ENCODE results near the gene MARK1. TPM values are rescaled to one million over a fixed set of nuclear protein-coding genes. Genes with fewer than 3 reads are reported as not detected.

Gene MARK1
- total and polyA plus RNA-seq, 10 of the 15 experiments (the other 5 are each of a cell fraction or from before 2014, with no cell fraction given), result 0.02 to 0.67 (median 0.12) TPM; not detected in 6

DNA sequence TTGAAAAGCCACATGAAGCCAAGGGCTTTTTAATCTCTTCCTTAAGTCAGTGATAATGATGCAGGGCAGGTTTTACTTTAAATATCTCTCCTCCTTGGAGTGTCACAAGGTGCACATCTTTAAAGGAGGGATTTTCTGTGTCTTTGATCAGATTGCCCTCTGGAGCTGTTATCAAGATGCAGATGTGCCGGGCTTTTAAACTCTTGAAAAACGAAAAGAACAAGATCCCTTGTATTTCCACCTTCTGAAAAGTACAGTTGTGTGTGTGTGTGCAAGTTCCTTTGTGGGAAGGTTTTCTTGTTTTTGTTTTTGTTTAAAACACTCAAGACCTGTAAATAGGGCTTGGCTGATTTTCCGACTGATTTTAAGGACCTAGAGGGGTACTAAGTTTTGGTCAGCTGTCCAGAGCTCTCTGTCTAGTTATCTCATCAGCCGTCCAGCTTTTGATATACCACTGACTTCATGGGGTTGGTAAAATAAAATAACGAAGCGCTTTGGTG, 1.6 kb downstream of the MARK1 start:
- 75% methylated on average over 6 of the region's 6 CpGs for WGBS (ENCODE audit: insufficient coverage, insufficient replicate concordance, low lambda C conversion rate, missing lambda C conversion rate)
- no peak for TF ChIP-seq ESRRA (IDR thresholded peaks at IDR 0.05; ENCODE audit: low read length)
- TF ChIP-seq MEF2A (IDR thresholded peaks at IDR 0.05; ENCODE audit: insufficient read depth, low read depth, low read length), result no peak
- no peak for TF ChIP-seq RFX5 (IDR thresholded peaks at IDR 0.05; ENCODE audit: low read depth, low read length)
- TF ChIP-seq IRF4 (IDR thresholded peaks at IDR 0.05; ENCODE audit: low read depth, low read length), result no peak
- TF ChIP-seq RCOR1 (conservative IDR thresholded peaks at IDR 0.05; ENCODE audit: low read depth, low read length), result no peak
- TF ChIP-seq ZNF207 (IDR thresholded peaks at IDR 0.05; ENCODE audit: borderline replicate concordance), result no peak
- no peak for TF ChIP-seq SIN3A (IDR thresholded peaks at IDR 0.05; ENCODE audit: low read depth, low read length)
- no peak for TF ChIP-seq BCL11A (IDR thresholded peaks at IDR 0.05; ENCODE audit: low read depth, low read length)
- TF ChIP-seq SMC3 (IDR thresholded peaks at IDR 0.05; ENCODE audit: borderline replicate concordance, low read length), result no peak
- no peak for TF ChIP-seq JUNB (IDR thresholded peaks at IDR 0.05)
- no peak for TF ChIP-seq HDAC2 (IDR thresholded peaks at IDR 0.05)
- TF ChIP-seq, protein P1, sequence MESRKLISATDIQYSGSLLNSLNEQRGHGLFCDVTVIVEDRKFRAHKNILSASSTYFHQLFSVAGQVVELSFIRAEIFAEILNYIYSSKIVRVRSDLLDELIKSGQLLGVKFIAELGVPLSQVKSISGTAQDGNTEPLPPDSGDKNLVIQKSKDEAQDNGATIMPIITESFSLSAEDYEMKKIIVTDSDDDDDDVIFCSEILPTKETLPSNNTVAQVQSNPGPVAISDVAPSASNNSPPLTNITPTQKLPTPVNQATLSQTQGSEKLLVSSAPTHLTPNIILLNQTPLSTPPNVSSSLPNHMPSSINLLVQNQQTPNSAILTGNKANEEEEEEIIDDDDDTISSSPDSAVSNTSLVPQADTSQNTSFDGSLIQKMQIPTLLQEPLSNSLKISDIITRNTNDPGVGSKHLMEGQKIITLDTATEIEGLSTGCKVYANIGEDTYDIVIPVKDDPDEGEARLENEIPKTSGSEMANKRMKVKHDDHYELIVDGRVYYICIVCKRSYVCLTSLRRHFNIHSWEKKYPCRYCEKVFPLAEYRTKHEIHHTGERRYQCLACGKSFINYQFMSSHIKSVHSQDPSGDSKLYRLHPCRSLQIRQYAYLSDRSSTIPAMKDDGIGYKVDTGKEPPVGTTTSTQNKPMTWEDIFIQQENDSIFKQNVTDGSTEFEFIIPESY (IDR thresholded peaks at IDR 0.05), result no peak
- no peak for TF ChIP-seq GATAD2B (conservative IDR thresholded peaks at IDR 0.05; ENCODE audit: low read depth)
- no peak for TF ChIP-seq NR2F1 (conservative IDR thresholded peaks at IDR 0.05)
- TF ChIP-seq, protein P2, sequence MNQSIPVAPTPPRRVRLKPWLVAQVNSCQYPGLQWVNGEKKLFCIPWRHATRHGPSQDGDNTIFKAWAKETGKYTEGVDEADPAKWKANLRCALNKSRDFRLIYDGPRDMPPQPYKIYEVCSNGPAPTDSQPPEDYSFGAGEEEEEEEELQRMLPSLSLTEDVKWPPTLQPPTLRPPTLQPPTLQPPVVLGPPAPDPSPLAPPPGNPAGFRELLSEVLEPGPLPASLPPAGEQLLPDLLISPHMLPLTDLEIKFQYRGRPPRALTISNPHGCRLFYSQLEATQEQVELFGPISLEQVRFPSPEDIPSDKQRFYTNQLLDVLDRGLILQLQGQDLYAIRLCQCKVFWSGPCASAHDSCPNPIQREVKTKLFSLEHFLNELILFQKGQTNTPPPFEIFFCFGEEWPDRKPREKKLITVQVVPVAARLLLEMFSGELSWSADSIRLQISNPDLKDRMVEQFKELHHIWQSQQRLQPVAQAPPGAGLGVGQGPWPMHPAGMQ (IDR thresholded peaks at IDR 0.05; ENCODE audit: borderline replicate concordance), result no peak
- TF ChIP-seq KAT2A (conservative IDR thresholded peaks at IDR 0.05; ENCODE audit: control insufficient read depth, low read depth, low read length), result no peak
- no peak for TF ChIP-seq STAT1 (conservative IDR thresholded peaks at IDR 0.05)
- TF ChIP-seq, protein P3, sequence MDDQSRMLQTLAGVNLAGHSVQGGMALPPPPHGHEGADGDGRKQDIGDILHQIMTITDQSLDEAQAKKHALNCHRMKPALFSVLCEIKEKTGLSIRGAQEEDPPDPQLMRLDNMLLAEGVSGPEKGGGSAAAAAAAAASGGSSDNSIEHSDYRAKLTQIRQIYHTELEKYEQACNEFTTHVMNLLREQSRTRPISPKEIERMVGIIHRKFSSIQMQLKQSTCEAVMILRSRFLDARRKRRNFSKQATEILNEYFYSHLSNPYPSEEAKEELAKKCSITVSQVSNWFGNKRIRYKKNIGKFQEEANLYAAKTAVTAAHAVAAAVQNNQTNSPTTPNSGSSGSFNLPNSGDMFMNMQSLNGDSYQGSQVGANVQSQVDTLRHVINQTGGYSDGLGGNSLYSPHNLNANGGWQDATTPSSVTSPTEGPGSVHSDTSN (IDR thresholded peaks at IDR 0.05; ENCODE audit: insufficient replicate concordance, low read depth, low read length), result no peak
- TF ChIP-seq, protein P4, sequence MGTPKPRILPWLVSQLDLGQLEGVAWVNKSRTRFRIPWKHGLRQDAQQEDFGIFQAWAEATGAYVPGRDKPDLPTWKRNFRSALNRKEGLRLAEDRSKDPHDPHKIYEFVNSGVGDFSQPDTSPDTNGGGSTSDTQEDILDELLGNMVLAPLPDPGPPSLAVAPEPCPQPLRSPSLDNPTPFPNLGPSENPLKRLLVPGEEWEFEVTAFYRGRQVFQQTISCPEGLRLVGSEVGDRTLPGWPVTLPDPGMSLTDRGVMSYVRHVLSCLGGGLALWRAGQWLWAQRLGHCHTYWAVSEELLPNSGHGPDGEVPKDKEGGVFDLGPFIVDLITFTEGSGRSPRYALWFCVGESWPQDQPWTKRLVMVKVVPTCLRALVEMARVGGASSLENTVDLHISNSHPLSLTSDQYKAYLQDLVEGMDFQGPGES (IDR thresholded peaks at IDR 0.05), result no peak
- Histone ChIP-seq H3K4me1 (ENCODE audit: control insufficient read depth, insufficient read depth, low read length) (no peaks in the 10 kb centered on the region), H3K9me3 (replicated peaks; ENCODE audit: control insufficient read depth, insufficient read depth, low read length) (no peaks in the 10 kb centered on the region; the same call in 2 of the 3 replicates), H3K79me2 (ENCODE audit: control insufficient read depth, insufficient read depth, low read length) (no peaks in the 10 kb centered on the region), H3K9ac (ENCODE audit: control insufficient read depth, insufficient read depth, low read length) (no peak overlapping the region), H2AFZ (ENCODE audit: control insufficient read depth, low read depth, low read length) (no peak overlapping the region), H3K4me2 (ENCODE audit: control insufficient read depth, insufficient read depth) (no peak overlapping the region), H3K27ac (ENCODE audit: control insufficient read depth, insufficient read depth) (no peak overlapping the region), H3K27me3 (replicated peaks in 1 of 2; ENCODE audit: control insufficient read depth in 2 of 2, insufficient read depth in 2 of 2, low read length in 1 of 2) (peaks cover 8 to 25% of the 10 kb centered on the region in 2 experiments), H4K20me1 (ENCODE audit: control insufficient read depth, insufficient read depth) (no peaks in the 10 kb centered on the region), H3K36me3 (ENCODE audit: control insufficient read depth in 2 of 2, insufficient read depth in 2 of 2, low read length in 1 of 2) (no peaks in the 10 kb centered on the region), H3K4me3 (no peak overlapping the region)
- BruUV-seq (replicated peaks), result no TSS peak
- POLR2A ChIA-PET, result no interaction called here
- FAIRE-seq (no peak), ATAC-seq (no peak), DNase-seq (ENCODE audit: low read depth, low spot score) (no peak)
- RAD21 ChIA-PET (ENCODE audit: unreplicated experiment), result no interaction called here
- SMC1A ChIA-PET (ENCODE audit: uncharacterized antibody, unreplicated experiment), result no interaction called here
- CTCF ChIA-PET, result interaction anchor here (1.3 kb wide), 1 partner anchor 232 kb away, joined by 3 read pairs; no protein-coding TSS in a partner anchor
- in situ Hi-C loops (cut with MboI), result no loop called here
- intact Hi-C loops (cut with micrococcal nuclease; ENCODE audit: unreplicated experiment), result no loop called here

All from GM12878 (cell line).